HG02798 (cell line): ENCODE measurements around the gene MFAP4.

ENCODE experiments used
- ATAC-seq: cut with Tn5 transposase; IDR thresholded peaks from one replicate; pipeline ENCODE4 v1.9.1; 2021; ENCODE audit warnings: mild to moderate bottlenecking; ENCODE audit not compliant: unreplicated experiment, poor library complexity

Gene MFAP4

DNA sequence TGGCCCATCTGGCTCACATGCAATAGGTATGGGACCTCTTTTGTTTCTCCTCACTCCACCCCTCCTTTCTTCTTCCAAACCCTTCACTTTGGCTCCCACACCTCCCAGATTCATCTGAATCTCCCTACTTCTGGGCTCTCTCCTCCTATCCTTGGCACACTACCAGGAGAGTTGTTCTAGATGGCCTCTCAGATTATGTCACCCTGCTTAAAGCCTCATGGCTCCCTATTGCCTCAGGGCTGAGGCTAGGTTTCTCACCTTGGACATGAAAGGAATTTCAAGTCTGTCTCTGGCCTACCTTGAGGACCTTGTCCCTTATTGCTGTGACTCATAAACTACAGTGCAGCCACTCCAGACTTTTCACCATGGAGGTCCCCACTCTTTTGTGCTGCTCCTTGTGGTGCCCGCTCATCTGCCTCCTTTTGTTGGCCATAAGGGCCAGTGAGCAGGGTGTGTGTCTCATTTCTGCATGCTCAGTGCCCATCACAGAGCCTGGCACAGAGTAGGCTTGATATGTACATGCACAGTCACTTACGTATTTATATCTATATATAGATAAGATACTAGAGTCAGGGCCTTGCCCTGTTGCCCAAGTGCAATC, 1.0 kb upstream of the MFAP4 start:
- no peak for ATAC-seq

DNA sequence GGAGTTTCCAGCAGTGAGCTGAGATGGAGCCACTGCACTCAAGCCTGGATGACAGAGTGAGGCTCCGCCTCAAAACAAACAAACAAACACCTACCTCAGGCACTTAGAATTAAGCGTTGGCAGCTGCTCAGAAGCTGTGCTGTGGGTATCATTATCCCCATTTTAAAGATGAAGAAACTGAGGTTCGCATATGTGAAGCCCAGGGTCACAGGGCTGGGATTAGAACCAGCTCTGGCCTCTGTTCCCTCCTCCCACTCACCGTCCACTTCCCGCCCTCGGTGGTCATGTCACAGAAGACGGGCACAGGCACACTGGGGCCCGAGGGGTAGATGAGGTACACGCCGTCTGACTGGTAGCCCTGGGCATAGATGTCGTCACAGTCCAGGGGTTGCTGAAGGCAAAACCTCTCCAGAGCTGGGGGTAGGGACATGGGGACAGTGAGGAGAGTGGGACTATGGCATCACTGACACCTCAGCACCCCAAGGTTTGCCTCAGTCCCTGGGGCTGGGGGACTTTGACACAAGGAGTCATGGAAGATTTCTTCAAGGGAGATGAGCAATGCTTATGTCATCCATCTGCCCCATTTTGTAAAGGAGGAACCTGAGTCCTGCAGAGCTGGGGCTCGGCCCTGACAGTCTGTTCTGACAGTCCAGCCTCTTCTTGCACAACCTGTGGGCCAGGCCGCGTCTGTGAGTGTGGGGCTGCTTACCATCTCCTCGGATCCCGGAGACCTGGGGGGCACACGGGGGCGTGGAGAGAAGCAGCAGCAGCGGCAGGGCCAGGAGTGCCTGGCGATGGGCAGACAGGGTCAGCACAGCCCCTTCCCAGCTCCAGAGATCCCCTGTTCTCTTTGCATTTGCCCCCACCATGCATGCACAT, 700 bp downstream of the MFAP4 start:
- ATAC-seq, result no peak

DNA sequence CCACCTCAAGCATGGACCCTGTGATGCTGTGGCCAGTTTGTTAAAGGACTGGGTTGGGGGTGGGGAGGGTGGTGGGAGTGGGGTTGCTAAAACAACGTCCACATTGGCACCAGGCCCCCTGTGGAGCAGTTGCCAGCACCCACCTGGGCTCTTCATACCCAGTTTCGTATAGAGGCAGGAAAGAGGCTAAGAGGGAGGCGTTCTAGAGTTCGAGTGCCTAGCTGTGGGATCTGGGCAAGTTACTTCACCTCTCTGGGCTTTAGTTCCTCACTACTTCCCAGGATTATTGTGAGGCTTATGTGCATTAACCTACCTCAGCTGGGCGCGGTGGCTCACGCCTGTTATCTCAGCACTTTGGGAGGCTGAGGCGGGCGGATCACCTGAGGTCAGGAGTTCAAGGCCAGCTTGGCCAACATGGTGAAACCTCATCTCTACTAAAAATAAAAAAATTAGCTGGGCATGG, 1.4 kb downstream of the MFAP4 start:
- no peak for ATAC-seq

DNA sequence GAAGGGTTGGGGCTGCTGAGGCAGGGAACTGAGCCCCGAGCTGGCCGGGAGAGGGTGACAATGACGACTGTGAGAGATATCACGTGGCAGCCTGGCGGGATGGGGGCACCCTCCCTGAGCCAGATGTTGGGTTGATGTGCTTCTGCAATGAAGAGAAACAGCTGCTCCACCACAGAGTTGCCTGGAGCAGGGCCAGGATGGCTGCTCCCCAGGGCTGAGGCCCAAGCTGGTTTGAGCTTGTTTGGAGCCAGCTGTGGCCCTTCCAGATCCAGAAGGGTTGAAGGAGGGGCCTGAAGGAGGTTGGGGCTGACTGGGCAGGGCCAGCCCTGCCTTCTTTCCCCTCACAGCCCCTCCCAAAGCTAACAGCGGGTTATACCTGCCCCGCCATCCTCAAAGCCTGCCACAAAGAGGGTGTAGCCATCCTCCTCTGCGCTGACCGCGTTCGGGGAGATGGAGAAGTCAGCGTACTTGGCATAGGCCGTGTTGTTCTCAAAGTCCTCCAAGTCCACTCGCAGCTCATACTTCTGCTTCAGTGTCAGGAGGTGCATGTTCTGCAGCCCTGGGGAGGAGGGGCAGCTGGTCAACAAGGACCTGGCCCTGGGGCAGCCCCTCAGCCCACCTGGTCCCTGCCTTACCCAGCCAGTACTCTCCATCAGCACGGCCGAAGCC, 2.1 kb downstream of the MFAP4 start:
- no peak for ATAC-seq

DNA sequence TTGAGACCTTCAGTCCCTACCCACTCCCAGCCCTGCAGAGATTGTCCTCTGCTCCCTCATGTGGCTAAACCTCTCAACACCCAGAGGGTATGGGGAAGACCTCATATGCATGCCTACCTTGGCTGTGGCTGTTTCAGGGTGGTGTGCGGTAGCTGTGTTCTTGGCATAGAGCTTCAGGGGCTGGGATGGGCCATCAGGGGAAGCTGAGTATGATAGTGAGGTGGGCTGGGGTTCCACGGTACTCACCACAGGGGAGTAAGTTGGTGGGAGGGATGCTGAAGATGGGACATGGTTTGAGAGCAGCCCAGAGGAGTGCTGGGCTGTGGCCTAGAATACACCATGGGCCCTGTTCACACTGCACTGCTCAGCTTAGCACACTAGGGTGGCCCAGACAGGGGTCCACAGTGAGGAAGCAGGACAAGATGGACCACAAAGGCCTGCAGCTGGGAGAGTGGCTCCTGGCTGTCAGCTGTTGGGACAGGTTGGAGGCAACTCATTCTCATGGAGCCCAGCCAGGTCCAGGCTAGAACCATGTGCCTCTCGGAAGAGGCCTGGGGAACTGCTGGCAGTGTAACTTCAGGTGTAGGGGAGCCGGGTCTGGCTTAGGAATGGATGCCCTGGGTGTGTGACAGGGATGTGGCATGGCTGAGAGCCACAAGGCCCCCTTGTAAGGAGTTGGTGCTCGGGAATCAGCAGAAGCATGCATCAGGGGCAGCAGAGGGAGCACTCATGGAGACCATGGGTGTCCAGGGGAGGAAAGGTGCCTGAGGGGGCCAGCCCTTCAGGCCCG, 3.1 kb downstream of the MFAP4 start:
- no peak for ATAC-seq

DNA sequence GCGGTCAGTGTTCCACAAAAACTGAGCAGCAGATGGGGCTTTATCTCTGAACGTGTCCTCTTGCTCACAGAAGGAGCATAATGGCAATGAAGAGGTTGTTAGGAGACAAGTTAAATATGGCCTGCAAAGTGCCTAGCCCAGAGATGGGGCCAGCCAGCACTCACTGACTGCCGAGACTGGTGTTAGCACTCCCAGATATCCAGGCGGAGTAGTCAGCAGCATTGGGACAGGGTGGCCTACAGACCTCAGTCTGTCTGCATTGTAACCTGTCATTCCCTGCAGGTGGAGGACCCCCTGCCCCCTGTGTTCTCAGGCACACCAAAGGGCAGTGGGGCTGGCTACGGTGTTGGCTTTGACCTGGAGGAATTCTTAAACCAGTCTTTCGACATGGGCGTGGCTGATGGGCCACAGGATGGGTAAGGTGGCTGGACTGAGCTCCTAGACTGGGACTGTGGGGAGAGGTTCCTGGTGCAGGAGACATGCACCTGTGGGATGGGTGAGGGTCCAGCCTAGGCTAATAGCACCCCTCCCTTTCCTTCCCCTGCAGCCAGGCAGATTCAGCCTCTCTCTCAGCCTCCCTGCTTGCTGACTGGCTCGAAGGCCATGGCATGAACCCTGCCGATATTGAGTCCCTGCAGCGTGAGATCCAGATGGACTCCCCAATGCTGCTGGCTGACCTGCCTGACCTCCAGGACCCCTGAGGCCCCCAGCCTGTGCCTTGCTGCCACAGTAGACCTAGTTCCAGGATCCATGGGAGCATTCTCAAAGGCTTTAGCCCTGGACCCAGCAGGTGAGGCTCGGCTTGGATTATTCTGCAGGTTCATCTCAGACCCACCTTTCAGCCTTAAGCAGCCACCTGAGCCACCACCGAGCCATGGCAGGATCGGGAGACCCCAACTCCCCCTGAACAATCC, 4.2 kb downstream of the MFAP4 start:
- ATAC-seq, result no peak

DNA sequence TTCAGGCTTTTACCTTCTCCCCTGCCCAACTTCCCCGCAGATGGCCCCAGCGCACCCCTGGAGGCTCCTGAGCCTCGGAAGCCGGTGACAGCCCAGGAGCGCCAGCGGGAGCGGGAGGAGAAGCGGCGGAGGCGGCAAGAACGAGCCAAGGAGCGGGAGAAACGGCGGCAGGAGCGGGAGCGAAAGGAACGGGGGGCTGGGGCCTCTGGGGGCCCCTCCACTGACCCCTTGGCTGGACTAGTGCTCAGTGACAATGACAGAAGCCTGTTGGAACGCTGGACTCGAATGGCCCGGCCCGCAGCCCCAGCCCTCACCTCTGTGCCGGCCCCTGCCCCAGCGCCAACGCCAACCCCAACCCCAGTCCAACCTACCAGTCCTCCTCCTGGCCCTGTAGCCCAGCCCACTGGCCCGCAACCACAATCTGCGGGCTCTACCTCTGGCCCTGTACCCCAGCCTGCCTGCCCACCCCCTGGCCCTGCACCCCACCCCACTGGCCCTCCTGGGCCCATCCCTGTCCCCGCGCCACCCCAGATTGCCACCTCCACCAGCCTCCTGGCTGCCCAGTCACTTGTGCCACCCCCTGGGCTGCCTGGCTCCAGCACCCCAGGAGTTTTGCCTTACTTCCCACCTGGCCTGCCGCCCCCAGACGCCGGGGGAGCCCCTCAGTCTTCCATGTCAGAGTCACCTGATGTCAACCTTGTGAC, 5.1 kb downstream of the MFAP4 start:
- ATAC-seq, result no peak

DNA sequence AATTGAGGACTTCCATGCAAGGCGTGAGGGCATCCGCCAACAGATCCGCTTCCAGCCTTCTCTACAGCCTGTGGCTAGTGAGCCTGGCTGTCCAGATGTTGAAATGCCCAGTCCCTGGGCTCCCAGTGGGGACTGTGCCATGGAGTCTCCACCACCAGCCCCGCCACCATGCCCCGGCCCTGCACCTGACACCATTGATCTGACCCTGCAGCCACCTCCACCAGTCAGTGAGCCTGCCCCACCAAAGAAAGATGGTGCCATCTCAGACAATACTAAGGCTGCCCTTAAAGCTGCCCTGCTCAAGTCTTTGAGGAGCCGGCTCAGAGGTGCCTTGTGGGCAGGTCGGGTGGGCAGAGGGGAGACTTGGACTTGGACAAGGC, 5.6 kb downstream of the MFAP4 start:
- no peak for ATAC-seq

DNA sequence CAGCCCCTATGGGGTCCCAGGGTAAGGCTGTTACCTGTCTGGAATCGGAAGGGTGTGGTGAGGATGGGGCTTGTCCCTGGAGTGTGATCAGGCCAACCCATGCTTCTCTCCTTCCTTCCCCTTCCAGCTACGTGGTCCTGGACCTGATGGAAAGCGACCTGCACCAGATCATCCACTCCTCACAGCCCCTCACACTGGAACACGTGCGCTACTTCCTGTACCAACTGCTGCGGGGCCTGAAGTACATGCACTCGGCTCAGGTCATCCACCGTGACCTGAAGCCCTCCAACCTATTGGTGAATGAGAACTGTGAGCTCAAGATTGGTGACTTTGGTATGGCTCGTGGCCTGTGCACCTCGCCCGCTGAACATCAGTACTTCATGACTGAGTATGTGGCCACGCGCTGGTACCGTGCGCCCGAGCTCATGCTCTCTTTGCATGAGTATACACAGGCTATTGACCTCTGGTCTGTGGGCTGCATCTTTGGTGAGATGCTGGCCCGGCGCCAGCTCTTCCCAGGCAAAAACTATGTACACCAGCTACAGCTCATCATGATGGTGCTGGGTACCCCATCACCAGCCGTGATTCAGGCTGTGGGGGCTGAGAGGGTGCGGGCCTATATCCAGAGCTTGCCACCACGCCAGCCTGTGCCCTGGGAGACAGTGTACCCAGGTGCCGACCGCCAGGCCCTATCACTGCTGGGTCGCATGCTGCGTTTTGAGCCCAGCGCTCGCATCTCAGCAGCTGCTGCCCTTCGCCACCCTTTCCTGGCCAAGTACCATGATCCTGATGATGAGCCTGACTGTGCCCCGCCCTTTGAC, 6.3 kb downstream of the MFAP4 start:
- ATAC-seq, result no peak

DNA sequence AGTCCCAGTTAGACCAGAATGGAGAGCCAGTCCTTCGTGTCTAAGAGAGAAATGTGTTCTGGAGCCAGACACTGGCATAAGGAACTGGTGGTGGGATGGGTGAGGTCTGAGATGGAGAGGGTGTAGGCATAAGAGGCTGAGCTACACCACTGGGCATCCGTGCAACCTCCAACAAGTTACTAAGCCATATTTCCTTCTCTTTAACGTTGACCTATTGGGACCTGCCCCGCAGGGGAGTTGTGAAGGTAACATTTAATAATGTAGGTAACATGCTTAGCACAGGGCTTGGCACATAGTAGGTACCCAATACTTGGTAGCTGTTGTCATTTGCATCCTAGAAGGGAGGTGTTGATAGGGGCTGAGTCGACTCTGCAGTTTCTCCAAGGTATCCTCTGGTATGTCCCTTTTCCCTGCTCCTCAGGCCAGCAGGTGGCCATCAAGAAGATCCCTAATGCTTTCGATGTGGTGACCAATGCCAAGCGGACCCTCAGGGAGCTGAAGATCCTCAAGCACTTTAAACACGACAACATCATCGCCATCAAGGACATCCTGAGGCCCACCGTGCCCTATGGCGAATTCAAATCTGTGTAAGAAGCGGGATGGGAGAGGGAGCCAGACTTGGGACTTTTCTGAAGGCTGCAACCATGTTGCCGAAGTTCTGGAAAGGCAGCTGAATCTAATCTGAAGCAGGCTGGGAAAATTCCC, 7.5 kb downstream of the MFAP4 start:
- no peak for ATAC-seq

DNA sequence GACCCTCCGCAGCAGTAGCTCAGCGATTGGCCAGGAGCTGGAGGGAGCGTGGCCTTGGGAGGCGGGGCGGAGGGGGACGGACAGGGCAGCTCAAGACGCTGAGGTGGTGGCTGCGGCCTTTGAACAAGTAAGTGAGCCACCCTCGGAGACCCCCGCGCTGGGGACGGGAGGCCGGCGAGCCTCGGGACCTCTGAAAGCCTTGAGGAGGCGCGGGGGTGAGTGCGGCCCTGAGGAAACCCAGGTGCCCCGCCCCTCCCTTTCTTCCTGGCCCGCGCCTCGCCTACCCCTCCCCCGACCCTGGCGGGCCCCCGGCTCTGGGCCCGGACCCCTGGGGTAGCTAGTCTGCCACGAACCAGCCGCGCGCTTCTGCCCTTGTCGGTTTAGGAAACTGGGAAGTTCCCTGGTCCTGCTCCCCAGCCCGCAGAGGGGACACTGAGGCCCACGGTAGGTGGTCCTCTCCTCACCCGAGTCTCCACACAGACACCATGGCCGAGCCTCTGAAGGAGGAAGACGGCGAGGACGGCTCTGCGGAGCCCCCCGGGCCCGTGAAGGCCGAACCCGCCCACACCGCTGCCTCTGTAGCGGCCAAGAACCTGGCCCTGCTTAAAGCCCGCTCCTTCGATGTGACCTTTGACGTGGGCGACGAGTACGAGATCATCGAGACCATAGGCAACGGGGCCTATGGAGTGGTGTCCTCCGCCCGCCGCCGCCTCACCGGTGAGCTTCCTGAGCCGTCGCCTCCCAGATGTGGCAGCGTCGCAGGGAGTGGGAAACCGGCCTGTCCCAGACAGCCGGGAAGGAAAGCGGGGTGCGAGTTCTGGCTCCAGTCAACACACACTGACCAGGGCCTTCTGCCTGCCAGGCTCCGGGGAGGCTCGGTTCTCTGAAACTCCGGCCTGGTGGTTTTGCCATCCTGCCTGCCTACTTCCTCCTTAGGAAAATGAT, 8.3 kb downstream of the MFAP4 start, which contains the start of gene MAPK7:
Gene MAPK7, plus strand, starts transcription at position 83 of the 945 bp plus-strand sequence. Its CDS starts 403 bp downstream, at position 486.
- peak; percentile 5 for ATAC-seq

DNA sequence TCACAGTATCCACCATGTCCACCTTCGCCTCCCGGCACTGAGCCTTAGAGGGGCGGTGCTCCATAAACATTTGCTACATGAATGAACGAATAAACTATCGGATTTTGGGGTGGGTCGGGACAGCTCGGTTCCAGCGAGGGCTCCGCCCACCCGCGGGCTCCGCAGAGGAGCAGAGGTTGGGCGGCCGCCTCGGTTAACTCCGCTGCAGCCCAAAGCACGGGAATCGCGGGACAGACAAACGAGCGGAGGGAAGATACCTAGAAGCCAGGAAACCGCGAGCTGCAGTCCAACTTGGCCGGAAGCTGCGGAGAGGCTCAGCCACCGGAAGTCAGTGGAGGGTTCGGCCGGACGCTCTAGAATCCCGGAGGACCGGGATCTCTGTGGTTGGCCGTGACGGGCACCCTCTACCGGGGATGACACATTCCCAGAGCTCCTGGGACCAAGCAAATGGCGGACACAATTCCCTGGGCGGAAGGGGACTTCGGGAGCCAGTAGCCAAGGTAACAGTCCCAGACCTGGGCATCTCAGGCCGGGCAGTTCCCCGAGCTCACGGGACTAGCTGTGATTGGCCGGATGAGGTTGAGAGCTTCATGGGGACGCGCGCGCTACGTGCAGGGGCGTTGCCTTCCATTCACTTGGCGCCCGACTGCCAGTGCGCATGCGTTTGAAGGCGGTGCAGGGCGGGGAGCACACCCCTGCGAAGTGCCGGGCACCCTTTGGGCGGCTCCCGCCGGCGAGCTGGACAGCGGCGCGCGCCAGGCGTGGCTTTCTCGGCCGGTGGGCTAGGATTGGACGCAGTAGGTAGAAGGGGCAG, 9.2 kb downstream of the MFAP4 start:
- peak; percentile 95 for ATAC-seq

DNA sequence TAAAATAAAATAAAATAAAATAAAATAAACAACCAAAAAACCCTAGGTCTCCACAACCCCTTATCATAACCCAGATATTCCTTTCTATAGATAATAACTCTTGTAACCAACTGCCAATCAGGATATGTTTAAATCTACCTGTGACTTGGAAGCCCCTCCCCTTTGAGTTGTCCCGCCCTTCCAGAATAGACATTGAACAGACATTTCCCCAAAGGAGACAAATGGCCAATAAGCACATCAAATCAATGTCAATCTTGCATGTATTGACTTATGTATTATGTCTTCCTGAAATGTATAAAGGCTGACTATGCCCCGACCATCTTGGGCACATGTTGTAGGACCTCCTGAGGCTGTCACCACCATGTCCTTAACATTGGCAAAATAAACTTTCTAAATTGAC, 10.2 kb downstream of the MFAP4 start:
- ATAC-seq, result no peak

DNA sequence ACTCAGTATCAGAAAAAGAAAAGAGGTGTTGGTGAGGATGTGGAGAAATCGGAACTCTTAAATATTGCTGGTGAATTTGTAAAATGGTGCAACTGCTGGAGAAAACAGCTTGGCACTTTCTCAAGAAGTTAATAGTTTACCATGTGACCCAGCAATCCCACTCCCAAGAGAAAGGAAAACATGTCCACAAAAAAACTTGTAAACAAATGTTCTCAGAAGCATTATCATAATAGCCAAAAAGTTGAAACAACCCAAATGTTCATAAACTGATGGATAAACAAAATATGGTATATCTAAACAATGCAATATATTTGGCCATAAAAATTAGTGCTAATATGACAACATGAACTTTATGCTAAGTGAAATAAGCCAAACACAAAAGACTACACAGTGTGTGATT, 11.3 kb downstream of the MFAP4 start:
- ATAC-seq, result no peak

DNA sequence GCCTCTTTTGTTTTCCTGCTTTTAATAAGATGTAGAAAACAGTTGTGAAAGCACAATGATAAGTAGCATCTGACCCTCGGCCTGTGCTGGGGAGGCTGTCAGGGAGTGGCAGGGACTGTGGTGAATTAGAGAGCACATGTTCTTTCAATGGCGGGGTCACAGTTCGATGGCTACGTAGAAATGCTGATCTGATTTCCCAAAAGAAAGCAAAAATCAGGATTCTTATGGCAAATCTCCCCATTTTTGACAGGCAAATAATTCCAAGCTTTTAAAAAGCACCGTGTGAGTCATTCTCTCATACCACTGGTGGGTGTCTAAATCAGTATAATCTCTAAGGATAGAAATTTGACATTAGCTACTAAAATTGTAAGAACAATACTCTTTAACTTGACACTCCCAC, 12.9 kb downstream of the MFAP4 start:
- ATAC-seq, result no peak
